ENCODE results near the gene ZNF467.

DNA sequence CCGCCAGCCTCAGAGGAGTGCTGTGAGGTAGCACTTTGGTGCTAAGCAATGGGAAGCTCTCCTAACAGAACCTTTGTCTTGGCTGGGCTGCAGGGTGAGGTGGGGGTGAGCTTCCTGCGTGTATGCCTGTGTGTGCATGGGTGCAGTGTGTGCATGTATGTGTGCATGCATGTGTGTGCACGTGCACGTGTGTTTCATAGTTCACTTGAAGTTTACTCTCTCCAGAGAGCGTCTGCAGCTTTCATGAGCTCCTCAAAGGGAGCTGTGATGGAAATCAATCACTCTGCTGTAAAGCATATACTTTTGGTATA, 4.9 kb upstream of the ZNF467 start:
- TF ChIP-seq TAF1 (IDR thresholded peaks at IDR 0.05; ENCODE audit: borderline replicate concordance, insufficient read depth, low read length) (no peak), POLR2AphosphoS5 (IDR thresholded peaks at IDR 0.05; ENCODE audit: low read depth, low read length) (no peak)
- TF ChIP-seq, protein P1, sequence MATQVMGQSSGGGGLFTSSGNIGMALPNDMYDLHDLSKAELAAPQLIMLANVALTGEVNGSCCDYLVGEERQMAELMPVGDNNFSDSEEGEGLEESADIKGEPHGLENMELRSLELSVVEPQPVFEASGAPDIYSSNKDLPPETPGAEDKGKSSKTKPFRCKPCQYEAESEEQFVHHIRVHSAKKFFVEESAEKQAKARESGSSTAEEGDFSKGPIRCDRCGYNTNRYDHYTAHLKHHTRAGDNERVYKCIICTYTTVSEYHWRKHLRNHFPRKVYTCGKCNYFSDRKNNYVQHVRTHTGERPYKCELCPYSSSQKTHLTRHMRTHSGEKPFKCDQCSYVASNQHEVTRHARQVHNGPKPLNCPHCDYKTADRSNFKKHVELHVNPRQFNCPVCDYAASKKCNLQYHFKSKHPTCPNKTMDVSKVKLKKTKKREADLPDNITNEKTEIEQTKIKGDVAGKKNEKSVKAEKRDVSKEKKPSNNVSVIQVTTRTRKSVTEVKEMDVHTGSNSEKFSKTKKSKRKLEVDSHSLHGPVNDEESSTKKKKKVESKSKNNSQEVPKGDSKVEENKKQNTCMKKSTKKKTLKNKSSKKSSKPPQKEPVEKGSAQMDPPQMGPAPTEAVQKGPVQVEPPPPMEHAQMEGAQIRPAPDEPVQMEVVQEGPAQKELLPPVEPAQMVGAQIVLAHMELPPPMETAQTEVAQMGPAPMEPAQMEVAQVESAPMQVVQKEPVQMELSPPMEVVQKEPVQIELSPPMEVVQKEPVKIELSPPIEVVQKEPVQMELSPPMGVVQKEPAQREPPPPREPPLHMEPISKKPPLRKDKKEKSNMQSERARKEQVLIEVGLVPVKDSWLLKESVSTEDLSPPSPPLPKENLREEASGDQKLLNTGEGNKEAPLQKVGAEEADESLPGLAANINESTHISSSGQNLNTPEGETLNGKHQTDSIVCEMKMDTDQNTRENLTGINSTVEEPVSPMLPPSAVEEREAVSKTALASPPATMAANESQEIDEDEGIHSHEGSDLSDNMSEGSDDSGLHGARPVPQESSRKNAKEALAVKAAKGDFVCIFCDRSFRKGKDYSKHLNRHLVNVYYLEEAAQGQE (IDR thresholded peaks at IDR 0.05; ENCODE audit: insufficient read depth in 1 of 2, low read depth in 2 of 2, low read length in 2 of 2) = no peak
